Panc1 (cell line): ENCODE measurements around the gene GMFB. TPM values are rescaled to one million over a fixed set of nuclear protein-coding genes. Genes with fewer than 3 reads are reported as not detected.

Experiments used
- ATAC-seq: fragments of 200-7000 bp; cut with Tn5 transposase; 2 replicates; pipeline ENCODE4 v1.9.1; 2020; ENCODE audit warnings: mild to moderate bottlenecking, moderate library complexity
- BruUV-seq: library from RNA; stranded (reverse); fragments of 400-500 nt; replicated peaks from 2 replicates; lab custom pipeline; 2021; lab: Mats Ljungman, UMichigan
- CTCF ChIA-PET: fragments of 300-600 bp; sonication (Branson Sonifier 250); formaldehyde crosslinking; loops from one replicate; lab custom pipeline; 2022; ENCODE audit warnings: antibody characterized with exemption; lab: Charles Lee
- POLR2A ChIA-PET: fragments of 300-600 bp; sonication (Branson Sonifier 250); formaldehyde crosslinking; loops from one replicate; lab custom pipeline; 2022; ENCODE audit warnings: antibody characterized with exemption; lab: Charles Lee
- DNase-seq: peaks from one replicate; pipeline ENCODE4 v3.0.0-alpha.2; 2010; ENCODE audit warnings: low read depth, low spot score
- H3K27ac ChIP-seq: 2 replicates; pipeline ENCODE4 v1.5.1; 2011; ENCODE audit warnings: mild to moderate bottlenecking, low read length, inconsistent platforms
- H3K27me3 ChIP-seq: fragments of 200-500 bp; sonication (Bioruptor generic); 2 replicates; pipeline ENCODE4 v1.6.0; 2014; ENCODE audit warnings: low read length, inconsistent platforms; ENCODE audit not compliant: control insufficient read depth, insufficient read depth
- H3K36me3 ChIP-seq: fragments of 200-500 bp; sonication (Bioruptor generic); 2 replicates; pipeline ENCODE4 v1.5.1; 2014; ENCODE audit warnings: inconsistent platforms, mild to moderate bottlenecking, low read length, moderate library complexity; ENCODE audit not compliant: control insufficient read depth, insufficient read depth
- H3K4me1 ChIP-seq: 2 replicates; pipeline ENCODE4 v1.5.1; 2011; ENCODE audit warnings: inconsistent platforms, mild to moderate bottlenecking, low read length, moderate library complexity; ENCODE audit not compliant: control insufficient read depth, insufficient read depth
- H3K4me3 ChIP-seq, 2 experiments: 2 replicates each; pipeline ENCODE4 v1.5.1; 2011 to 2012; ENCODE audit warnings: low read depth in 2 of 2, low read length in 2 of 2, mild to moderate bottlenecking in 2 of 2, inconsistent platforms in 1 of 2, moderate library complexity in 1 of 2
- H3K9me3 ChIP-seq: fragments of 200-500 bp; sonication (Bioruptor generic); 2 replicates; pipeline ENCODE4 v1.5.1; 2014; ENCODE audit warnings: low read depth, mild to moderate bottlenecking, inconsistent platforms, low read length, moderate library complexity; ENCODE audit not compliant: control insufficient read depth, insufficient read depth
- POLR2AphosphoS5 ChIP-seq: IDR thresholded peaks from 2 replicates; pipeline ENCODE4 v1.6.1; 2012; ENCODE audit warnings: mild to moderate bottlenecking, low read depth, low read length, moderate library complexity
- SIN3A ChIP-seq: IDR thresholded peaks from 2 replicates; pipeline ENCODE4 v1.6.1; 2012; ENCODE audit warnings: low read depth, mild to moderate bottlenecking, low read length, moderate library complexity, borderline replicate concordance; ENCODE audit not compliant: insufficient read depth
- TCF7L2 ChIP-seq: IDR thresholded peaks from 2 replicates; pipeline ENCODE4 v1.6.1; 2011; ENCODE audit warnings: mild to moderate bottlenecking, low read depth, low read length, inconsistent platforms
- in situ Hi-C: cut with HindIII; loops from 2 replicates; pipeline ENCODE4 v1.10.0; 2016; ENCODE audit warnings: low sequenced_read_pairs, low pct_unique_long_range_greater_than_20kb
- intact Hi-C: fragments of 100-400 bp; cut with micrococcal nuclease; formaldehyde crosslinking; loops from one replicate; pipeline ENCODE4 v1.10.0; 2022; ENCODE audit not compliant: unreplicated experiment
- total RNA-seq: library from RNA; stranded (reverse); gene quantifications from one replicate; pipeline ENCODE4 v1.2.1, GENCODE V29; 2021; ENCODE audit not compliant: unreplicated experiment
- TF ChIP-seq, protein P1 (sequence below): fragments of 450-650 bp; IDR thresholded peaks from 2 replicates; pipeline ENCODE4 v1.5.1; 2017; ENCODE audit warnings: mild to moderate bottlenecking
- TF ChIP-seq, protein P2 (sequence below), 2 experiments: IDR thresholded peaks; 2 replicates each; pipeline ENCODE4 v1.6.1; 2011 to 2012; ENCODE audit warnings: low read depth in 2 of 2, control low read depth in 1 of 2, low read length in 1 of 2, mild to moderate bottlenecking in 1 of 2, moderate library complexity in 1 of 2; ENCODE audit not compliant: insufficient read depth in 1 of 2

The GMFB gene
- total RNA-seq, 1 experiment from 2014 or later, result 54.2 TPM

DNA sequence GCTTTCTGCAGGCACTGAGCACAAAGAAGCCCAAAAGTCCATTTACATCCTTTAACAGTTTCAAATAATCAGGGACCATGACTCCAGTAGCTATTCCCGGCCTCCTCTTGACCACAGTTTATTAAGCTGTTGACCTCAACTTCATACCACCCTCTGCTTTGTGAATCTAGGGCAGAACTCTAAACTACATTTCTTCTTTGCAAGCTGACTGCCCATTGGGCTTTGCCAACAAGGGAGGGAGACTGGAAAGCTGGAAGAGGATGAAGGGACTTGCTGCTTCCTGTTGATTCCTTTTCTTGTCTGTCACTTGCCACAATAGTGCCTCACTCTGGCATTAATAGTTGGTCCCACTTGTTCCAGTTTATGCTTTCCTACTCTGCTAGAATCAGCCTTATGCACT, 23.6 kb upstream of the GMFB start:
- DNase-seq, result no peak
- no peaks in the 10 kb centered on the region for H3K27me3 ChIP-seq
- TF ChIP-seq, protein P1, sequence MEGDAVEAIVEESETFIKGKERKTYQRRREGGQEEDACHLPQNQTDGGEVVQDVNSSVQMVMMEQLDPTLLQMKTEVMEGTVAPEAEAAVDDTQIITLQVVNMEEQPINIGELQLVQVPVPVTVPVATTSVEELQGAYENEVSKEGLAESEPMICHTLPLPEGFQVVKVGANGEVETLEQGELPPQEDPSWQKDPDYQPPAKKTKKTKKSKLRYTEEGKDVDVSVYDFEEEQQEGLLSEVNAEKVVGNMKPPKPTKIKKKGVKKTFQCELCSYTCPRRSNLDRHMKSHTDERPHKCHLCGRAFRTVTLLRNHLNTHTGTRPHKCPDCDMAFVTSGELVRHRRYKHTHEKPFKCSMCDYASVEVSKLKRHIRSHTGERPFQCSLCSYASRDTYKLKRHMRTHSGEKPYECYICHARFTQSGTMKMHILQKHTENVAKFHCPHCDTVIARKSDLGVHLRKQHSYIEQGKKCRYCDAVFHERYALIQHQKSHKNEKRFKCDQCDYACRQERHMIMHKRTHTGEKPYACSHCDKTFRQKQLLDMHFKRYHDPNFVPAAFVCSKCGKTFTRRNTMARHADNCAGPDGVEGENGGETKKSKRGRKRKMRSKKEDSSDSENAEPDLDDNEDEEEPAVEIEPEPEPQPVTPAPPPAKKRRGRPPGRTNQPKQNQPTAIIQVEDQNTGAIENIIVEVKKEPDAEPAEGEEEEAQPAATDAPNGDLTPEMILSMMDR, result no peak
- TF ChIP-seq, protein P2, sequence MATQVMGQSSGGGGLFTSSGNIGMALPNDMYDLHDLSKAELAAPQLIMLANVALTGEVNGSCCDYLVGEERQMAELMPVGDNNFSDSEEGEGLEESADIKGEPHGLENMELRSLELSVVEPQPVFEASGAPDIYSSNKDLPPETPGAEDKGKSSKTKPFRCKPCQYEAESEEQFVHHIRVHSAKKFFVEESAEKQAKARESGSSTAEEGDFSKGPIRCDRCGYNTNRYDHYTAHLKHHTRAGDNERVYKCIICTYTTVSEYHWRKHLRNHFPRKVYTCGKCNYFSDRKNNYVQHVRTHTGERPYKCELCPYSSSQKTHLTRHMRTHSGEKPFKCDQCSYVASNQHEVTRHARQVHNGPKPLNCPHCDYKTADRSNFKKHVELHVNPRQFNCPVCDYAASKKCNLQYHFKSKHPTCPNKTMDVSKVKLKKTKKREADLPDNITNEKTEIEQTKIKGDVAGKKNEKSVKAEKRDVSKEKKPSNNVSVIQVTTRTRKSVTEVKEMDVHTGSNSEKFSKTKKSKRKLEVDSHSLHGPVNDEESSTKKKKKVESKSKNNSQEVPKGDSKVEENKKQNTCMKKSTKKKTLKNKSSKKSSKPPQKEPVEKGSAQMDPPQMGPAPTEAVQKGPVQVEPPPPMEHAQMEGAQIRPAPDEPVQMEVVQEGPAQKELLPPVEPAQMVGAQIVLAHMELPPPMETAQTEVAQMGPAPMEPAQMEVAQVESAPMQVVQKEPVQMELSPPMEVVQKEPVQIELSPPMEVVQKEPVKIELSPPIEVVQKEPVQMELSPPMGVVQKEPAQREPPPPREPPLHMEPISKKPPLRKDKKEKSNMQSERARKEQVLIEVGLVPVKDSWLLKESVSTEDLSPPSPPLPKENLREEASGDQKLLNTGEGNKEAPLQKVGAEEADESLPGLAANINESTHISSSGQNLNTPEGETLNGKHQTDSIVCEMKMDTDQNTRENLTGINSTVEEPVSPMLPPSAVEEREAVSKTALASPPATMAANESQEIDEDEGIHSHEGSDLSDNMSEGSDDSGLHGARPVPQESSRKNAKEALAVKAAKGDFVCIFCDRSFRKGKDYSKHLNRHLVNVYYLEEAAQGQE (IDR thresholded peaks at IDR 0.05; ENCODE audit: insufficient read depth in 1 of 2, low read depth in 2 of 2, low read length in 1 of 2), result no peak
- no peak for TF ChIP-seq SIN3A
- no peak for TF ChIP-seq TCF7L2
- no peak for TF ChIP-seq POLR2AphosphoS5
- ChIA-PET CTCF (interaction anchor here (0.5 kb wide), 1 partner anchor 19 kb away, joined by 3 read pairs; no protein-coding TSS in a partner anchor), POLR2A (no interaction called here)
- no TSS peak for BruUV-seq
- peaks cover 6% of the 10 kb centered on the region for H3K4me1 ChIP-seq
- in situ Hi-C loops, result no loop called here
- no peak overlapping the region for H3K4me3 ChIP-seq
- no peak for ATAC-seq
- no peak overlapping the region for H3K27ac ChIP-seq
- intact Hi-C loops, result no loop called here
- peaks cover 6% of the 10 kb centered on the region; the same call in 1 of the 2 replicates for H3K9me3 ChIP-seq
- no peaks in the 10 kb centered on the region; the same call in 1 of the 2 replicates for H3K36me3 ChIP-seq

DNA sequence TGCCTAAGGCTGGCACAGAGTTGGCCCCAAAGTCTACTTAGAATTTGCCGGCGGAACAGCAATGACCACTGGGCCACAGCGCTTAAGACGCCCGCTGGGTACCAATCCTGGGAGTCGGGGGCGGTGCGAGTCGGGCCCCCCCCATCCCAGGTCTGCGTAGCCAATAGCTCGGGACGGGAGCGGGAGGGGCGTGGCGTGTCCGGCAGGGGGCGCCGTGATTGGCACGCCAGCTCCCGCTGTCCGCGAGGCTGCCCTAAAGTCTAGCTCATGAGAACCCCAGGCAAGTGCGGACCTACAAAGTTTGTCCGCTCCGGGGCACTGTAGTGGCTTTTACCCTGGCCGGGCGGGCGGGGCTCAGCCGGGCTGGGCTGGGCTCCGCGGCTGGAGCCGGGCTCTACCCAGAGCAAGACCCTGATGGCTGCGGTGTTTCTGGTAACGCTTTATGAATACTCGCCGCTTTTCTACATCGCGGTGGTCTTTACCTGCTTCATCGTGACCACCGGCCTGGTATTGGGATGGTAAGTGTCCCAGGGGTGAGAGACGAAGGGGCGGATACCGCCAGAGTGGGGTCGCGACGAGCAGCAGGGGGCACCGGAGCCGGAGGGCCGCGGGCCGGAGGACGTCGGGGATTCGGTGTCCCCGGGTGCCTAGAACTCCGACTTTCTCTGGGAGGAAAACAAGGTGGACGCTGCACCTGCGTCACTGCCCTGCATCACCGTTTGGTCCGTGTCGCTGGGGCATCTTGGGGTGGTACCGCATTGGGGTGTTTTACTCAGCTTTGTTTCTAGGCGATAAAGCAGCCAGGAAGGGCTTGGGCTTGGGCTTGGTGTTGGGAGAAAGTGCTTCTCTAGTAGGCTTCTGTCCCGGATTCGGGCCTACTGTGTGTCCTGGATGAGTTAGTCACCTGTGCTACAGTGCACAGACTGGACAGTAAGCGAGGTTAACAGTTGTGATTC, 21.0 kb upstream of the GMFB start, which contains the start of gene CGRRF1:
Gene CGRRF1, plus strand, starts transcription at position 361 of the 956 bp plus-strand sequence. Its CDS starts 54 bp downstream, at position 415.
- ATAC-seq, result peak; percentile 100
- no TSS peak for BruUV-seq

More for the DNA sequence above, 21.0 kb upstream of the GMFB start, which contains the start of gene CGRRF1:
- H3K4me1 ChIP-seq, result peaks cover 6% of the 10 kb centered on the region
- peak; percentile 72 for DNase-seq
- TF ChIP-seq POLR2AphosphoS5, result peak; percentile 68; the same call in 1 of the 2 replicates
- TF ChIP-seq, protein P1, result peak; percentile 35
- TF ChIP-seq, protein P2 (IDR thresholded peaks at IDR 0.05; ENCODE audit: insufficient read depth in 1 of 2, low read depth in 2 of 2, low read length in 1 of 2), result no peak
- no peak for TF ChIP-seq TCF7L2
- TF ChIP-seq SIN3A, result 0 out of 2 replicates have a peak, but pooled peaks have one; percentile 25
- no peaks in the 10 kb centered on the region for H3K9me3 ChIP-seq
- peak within 1 kb of the TSS; percentile 90 to 97 for H3K4me3 ChIP-seq
- peak within 1 kb of the TSS; percentile 84 for H3K27ac ChIP-seq
- in situ Hi-C loops, result no loop called here
- no peaks in the 10 kb centered on the region; the same call in 1 of the 2 replicates for H3K36me3 ChIP-seq
- ChIA-PET POLR2A (interaction anchor here (0.6 to 0.8 kb wide), 3 partner anchors 11 to 517 kb away, joined by 3 to 10 read pairs (median 4); partner anchors contain the start of genes SOCS4 and WDHD1), CTCF (no interaction called here)
- intact Hi-C loops, result no loop called here
- no peaks in the 10 kb centered on the region for H3K27me3 ChIP-seq
